Measurements from ENCODE around the gene NAGLU. TPM values are rescaled to one million over a fixed set of nuclear protein-coding genes. Genes with fewer than 3 reads are reported as not detected.
A peak's percentile ranks its signal among the peaks of the same experiment; 100 is the strongest.

NAGLU gene
- total RNA-seq, 1 donor from 2014 or later = 6.2 TPM

DNA sequence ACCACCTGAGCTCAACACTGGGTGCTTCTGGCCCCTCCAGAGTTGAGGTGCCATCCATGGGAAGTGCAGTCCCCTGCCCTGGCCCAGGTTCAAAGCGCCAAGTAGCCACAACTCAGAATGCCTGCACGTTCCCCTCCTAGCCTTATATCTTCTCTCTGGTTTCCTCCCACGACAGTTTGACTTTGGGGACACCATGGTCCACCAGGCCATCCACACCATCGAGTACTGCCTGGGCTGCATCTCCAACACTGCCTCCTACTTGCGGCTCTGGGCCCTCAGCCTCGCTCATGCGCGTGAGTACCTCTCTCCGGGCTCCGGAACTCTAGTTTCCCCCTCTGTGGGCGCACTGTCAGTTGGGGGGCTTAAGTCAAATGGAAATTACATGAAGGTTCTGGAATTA, 22.4 kb upstream of the NAGLU start:
- no peak for DNase-seq (ENCODE audit: low spot score)
- H3K36me3 ChIP-seq = no peaks in the 10 kb centered on the region

GRCh38 chr17:42514279-42514678, 21.8 kb upstream of the NAGLU start:
- Histone ChIP-seq H3K4me3 (no peak overlapping the region), H3K4me1 (peaks cover 10% of the 10 kb centered on the region), H3K79me2 (ENCODE audit: low read depth) (no peaks in the 10 kb centered on the region), H3K36me3 (no peaks in the 10 kb centered on the region), H3K27me3 (no peaks in the 10 kb centered on the region), H3K4me2 (no peak overlapping the region), H4K20me1 (ENCODE audit: low read depth) (no peaks in the 10 kb centered on the region), H3F3A (ENCODE audit: low read depth) (peaks cover 2% of the 10 kb centered on the region), H3K9ac (no peak overlapping the region), H2AFZ (replicated peaks) (no peak overlapping the region), H3K9me3 (ENCODE audit: low read depth) (no peaks in the 10 kb centered on the region), H3K27ac (peak overlapping the region; percentile 84)
- no peaks in the 10 kb centered on the region for H3K9me3 Mint-ChIP-seq
- no peak overlapping the region for H3K4me3 Mint-ChIP-seq
- no peak for DNase-seq (ENCODE audit: low spot score)
- H3K27ac Mint-ChIP-seq = no peak overlapping the region
- peaks cover 37% of the 10 kb centered on the region for H3K4me1 Mint-ChIP-seq
- H3K27me3 Mint-ChIP-seq (ENCODE audit: insufficient read depth, low read depth) = peaks cover 4% of the 10 kb centered on the region
- H3K36me3 Mint-ChIP-seq = peaks cover 25% of the 10 kb centered on the region
- TF ChIP-seq, protein P1, sequence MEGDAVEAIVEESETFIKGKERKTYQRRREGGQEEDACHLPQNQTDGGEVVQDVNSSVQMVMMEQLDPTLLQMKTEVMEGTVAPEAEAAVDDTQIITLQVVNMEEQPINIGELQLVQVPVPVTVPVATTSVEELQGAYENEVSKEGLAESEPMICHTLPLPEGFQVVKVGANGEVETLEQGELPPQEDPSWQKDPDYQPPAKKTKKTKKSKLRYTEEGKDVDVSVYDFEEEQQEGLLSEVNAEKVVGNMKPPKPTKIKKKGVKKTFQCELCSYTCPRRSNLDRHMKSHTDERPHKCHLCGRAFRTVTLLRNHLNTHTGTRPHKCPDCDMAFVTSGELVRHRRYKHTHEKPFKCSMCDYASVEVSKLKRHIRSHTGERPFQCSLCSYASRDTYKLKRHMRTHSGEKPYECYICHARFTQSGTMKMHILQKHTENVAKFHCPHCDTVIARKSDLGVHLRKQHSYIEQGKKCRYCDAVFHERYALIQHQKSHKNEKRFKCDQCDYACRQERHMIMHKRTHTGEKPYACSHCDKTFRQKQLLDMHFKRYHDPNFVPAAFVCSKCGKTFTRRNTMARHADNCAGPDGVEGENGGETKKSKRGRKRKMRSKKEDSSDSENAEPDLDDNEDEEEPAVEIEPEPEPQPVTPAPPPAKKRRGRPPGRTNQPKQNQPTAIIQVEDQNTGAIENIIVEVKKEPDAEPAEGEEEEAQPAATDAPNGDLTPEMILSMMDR (IDR thresholded peaks at IDR 0.05) = no peak
- no peak for TF ChIP-seq EZH2 (IDR thresholded peaks at IDR 0.05)
- TF ChIP-seq EZH2phosphoT487 (IDR thresholded peaks at IDR 0.05) = no peak

More for the DNA sequence above, 22.4 kb upstream of the NAGLU start:
- Mint-ChIP-seq H3K27me3 (ENCODE audit: insufficient read depth, low read depth) (peaks cover 4% of the 10 kb centered on the region), H3K4me1 (peaks cover 31% of the 10 kb centered on the region), H3K9me3 (no peaks in the 10 kb centered on the region), H3K27ac (peak overlapping the region; percentile 42), H3K36me3 (peaks cover 29% of the 10 kb centered on the region), H3K4me3 (no peak overlapping the region)
- Histone ChIP-seq H3K9ac (no peak overlapping the region), H4K20me1 (ENCODE audit: low read depth) (no peaks in the 10 kb centered on the region), H3K4me1 (peaks cover 4% of the 10 kb centered on the region), H3K9me3 (ENCODE audit: low read depth) (no peaks in the 10 kb centered on the region), H3K4me2 (no peak overlapping the region), H3F3A (ENCODE audit: low read depth) (no peaks in the 10 kb centered on the region), H3K27ac (no peak overlapping the region), H3K79me2 (ENCODE audit: low read depth) (no peaks in the 10 kb centered on the region), H2AFZ (replicated peaks) (no peak overlapping the region), H3K27me3 (no peaks in the 10 kb centered on the region), H3K4me3 (no peak overlapping the region)
- TF ChIP-seq EZH2 (IDR thresholded peaks at IDR 0.05) = no peak
- no peak for TF ChIP-seq EZH2phosphoT487 (IDR thresholded peaks at IDR 0.05)
- TF ChIP-seq, protein P1 (IDR thresholded peaks at IDR 0.05) = no peak

DNA sequence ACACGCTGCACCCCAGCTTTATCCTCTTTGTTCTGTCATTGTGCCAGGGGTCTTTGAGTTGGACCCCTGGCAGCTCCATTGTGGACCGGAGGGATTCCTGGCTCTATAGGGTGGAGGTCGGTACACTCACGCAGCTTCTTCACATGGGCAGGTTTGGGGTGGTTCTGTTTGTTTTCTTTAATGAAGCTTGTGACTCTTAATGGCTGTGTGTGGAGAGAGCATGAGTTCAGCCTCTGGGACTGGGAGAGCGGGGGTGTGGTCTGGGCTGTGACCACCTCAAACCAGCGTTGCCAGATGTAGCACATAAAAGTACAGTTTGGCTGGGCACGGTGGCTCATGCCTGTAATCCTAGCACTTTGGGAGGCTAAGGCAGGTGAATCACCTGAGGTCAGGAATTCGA, 21.2 kb upstream of the NAGLU start:
- Histone ChIP-seq H3K9me3 (ENCODE audit: low read depth) (no peaks in the 10 kb centered on the region), H3K4me2 (no peak overlapping the region), H3K27ac (peak overlapping the region; percentile 84), H3F3A (ENCODE audit: low read depth) (peaks cover 8% of the 10 kb centered on the region), H3K9ac (no peak overlapping the region), H4K20me1 (ENCODE audit: low read depth) (no peaks in the 10 kb centered on the region), H3K36me3 (no peaks in the 10 kb centered on the region), H3K4me1 (peaks cover 16% of the 10 kb centered on the region), H3K4me3 (no peak overlapping the region), H3K79me2 (ENCODE audit: low read depth) (no peaks in the 10 kb centered on the region), H3K27me3 (no peaks in the 10 kb centered on the region), H2AFZ (replicated peaks) (no peak overlapping the region)
- Mint-ChIP-seq H3K9me3 (no peaks in the 10 kb centered on the region), H3K36me3 (peaks cover 22% of the 10 kb centered on the region), H3K4me3 (peak overlapping the region; percentile 60), H3K27ac (peak overlapping the region; percentile 88), H3K4me1 (peaks cover 42% of the 10 kb centered on the region), H3K27me3 (ENCODE audit: insufficient read depth, low read depth) (peaks cover 5% of the 10 kb centered on the region)
- DNase-seq (ENCODE audit: low spot score) = peak; percentile 44
- TF ChIP-seq, protein P1 (IDR thresholded peaks at IDR 0.05) = no peak
- TF ChIP-seq EZH2 (IDR thresholded peaks at IDR 0.05) = no peak
- no peak for TF ChIP-seq EZH2phosphoT487 (IDR thresholded peaks at IDR 0.05)
